HepG2 (cell line): Measurements from ENCODE around the gene SMIM1. TPM values are rescaled to one million over a fixed set of nuclear protein-coding genes. Genes with fewer than 3 reads are reported as not detected.

Source experiments
- ARNTL ChIP-seq: sonication (generic); formaldehyde crosslinking; IDR thresholded peaks from 2 replicates; pipeline ENCODE4 v1.4.0; 2020; ENCODE audit warnings: mild to moderate bottlenecking, missing genetic modification reagents
- FOXP1 ChIP-seq, 2 experiments: fragments of 450-650 bp in 1 of 2; IDR thresholded peaks; 2 replicates each; pipeline ENCODE4 v1.6.1; 2017 to 2018; ENCODE audit warnings: antibody characterized with exemption in 1 of 2
- KAT8 ChIP-seq: IDR thresholded peaks from 2 replicates; pipeline ENCODE4 v1.6.1; 2016; ENCODE audit warnings: missing genetic modification reagents, missing compliant biosample characterization
- MLX ChIP-seq: IDR thresholded peaks from 2 replicates; pipeline ENCODE4 v1.6.1; 2016
- PHF21A ChIP-seq: sonication (generic); formaldehyde crosslinking; IDR thresholded peaks from 2 replicates; pipeline ENCODE4 v1.5.0; 2020; ENCODE audit warnings: mild to moderate bottlenecking, missing genetic modification reagents
- PRPF4 ChIP-seq: fragments of 200-400 bp; formaldehyde crosslinking; IDR thresholded peaks from 2 replicates; pipeline ENCODE4 v1.6.1; 2016; ENCODE audit warnings: low read length, low read depth; ENCODE audit not compliant: poor library complexity, severe bottlenecking
- SP5 ChIP-seq: IDR thresholded peaks from 2 replicates; pipeline ENCODE4 v1.6.1; 2016; ENCODE audit warnings: low read depth, borderline replicate concordance
- THYN1 ChIP-seq: sonication (generic); formaldehyde crosslinking; IDR thresholded peaks from 2 replicates; pipeline ENCODE4 v1.8.1; 2023; ENCODE audit warnings: low read depth, mild to moderate bottlenecking, moderate library complexity, missing genetic modification reagents, borderline replicate concordance
- ZKSCAN1 ChIP-seq: fragments of 150-350 bp; IDR thresholded peaks from 2 replicates; pipeline ENCODE4 v1.6.1; 2014; ENCODE audit warnings: low read length
- ZNF207 ChIP-seq: fragments of 450-650 bp; IDR thresholded peaks from 2 replicates; pipeline ENCODE4 v1.6.1; 2016; ENCODE audit warnings: antibody characterized with exemption, borderline replicate concordance
- ZNF282 ChIP-seq: fragments of 450-650 bp; IDR thresholded peaks from 2 replicates; pipeline ENCODE4 v1.6.1; 2018; ENCODE audit not compliant: partially characterized antibody
- ZNF496 ChIP-seq: sonication (generic); formaldehyde crosslinking; IDR thresholded peaks from 2 replicates; pipeline ENCODE4 v1.8.1; 2023; ENCODE audit warnings: mild to moderate bottlenecking, moderate library complexity, missing genetic modification reagents; ENCODE audit not compliant: insufficient replicate concordance
- ZNF574 ChIP-seq: sonication (generic); formaldehyde crosslinking; IDR thresholded peaks from 2 replicates; pipeline ENCODE4 v1.4.0; 2020; ENCODE audit warnings: missing genetic modification reagents
- ZNF674 ChIP-seq: sonication (generic); formaldehyde crosslinking; IDR thresholded peaks from 2 replicates; pipeline ENCODE4 v1.5.0; 2020; ENCODE audit warnings: low read depth, mild to moderate bottlenecking, missing genetic modification reagents
- ZNF746 ChIP-seq: sonication (generic); formaldehyde crosslinking; IDR thresholded peaks from 2 replicates; pipeline ENCODE4 v1.8.0; 2022; ENCODE audit warnings: mild to moderate bottlenecking, missing genetic modification reagents
- ZNF776 ChIP-seq: sonication (generic); formaldehyde crosslinking; IDR thresholded peaks from 2 replicates; pipeline ENCODE4 v1.4.0; 2020; ENCODE audit warnings: mild to moderate bottlenecking, missing genetic modification reagents
- ZNF878 ChIP-seq: sonication (generic); formaldehyde crosslinking; IDR thresholded peaks from 2 replicates; pipeline ENCODE4 v1.8.1; 2023; ENCODE audit warnings: mild to moderate bottlenecking, missing genetic modification reagents, moderate library complexity
- ZNF891 ChIP-seq: sonication (generic); formaldehyde crosslinking; IDR thresholded peaks from 2 replicates; pipeline ENCODE4 v1.5.0; 2020; ENCODE audit warnings: mild to moderate bottlenecking, missing genetic modification reagents
- ZSCAN25 ChIP-seq: sonication (generic); formaldehyde crosslinking; IDR thresholded peaks from 2 replicates; pipeline ENCODE4 v1.8.0; 2022; ENCODE audit warnings: mild to moderate bottlenecking, missing genetic modification reagents
- polyA plus RNA-seq, 8 experiments: library from polyadenylated mRNA; depleted of rRNA in 3 of 8; stranded (reverse) in 7 of 8; unstranded in 1 of 8; fragments of >200 nt; fragmentation: Illumina TruSeq in 4 of 8; extraction: Trizol in 4 of 8; gene quantifications; 2 replicates each; pipeline versions ENCODE4 v1.2.1 to v1.2.3, GENCODE V29; 2011 to 2016; ENCODE audit warnings: low read depth in 4 of 8, missing spikeins in 1 of 8, mixed read lengths in 1 of 8; ENCODE audit not compliant: insufficient read depth in 1 of 8
- total RNA-seq, 5 experiments: library from RNA; depleted of rRNA; stranded (reverse); fragments of >200 nt; fragmentation: Illumina TruSeq; extraction: Trizol; gene quantifications; 2 replicates each; pipeline ENCODE4 v1.2.3, GENCODE V29; 2016; ENCODE audit warnings: low read depth in 1 of 5
- TF ChIP-seq, protein P1 (sequence below): sonication (generic); formaldehyde crosslinking; IDR thresholded peaks from 2 replicates; pipeline ENCODE4 v1.5.0; 2020; ENCODE audit warnings: missing genetic modification reagents
- TF ChIP-seq, protein P2 (sequence below): sonication (generic); formaldehyde crosslinking; IDR thresholded peaks from 2 replicates; pipeline ENCODE4 v1.5.1; 2020; ENCODE audit warnings: mild to moderate bottlenecking, missing genetic modification reagents, moderate library complexity
- TF ChIP-seq, protein P3 (sequence below): sonication (generic); formaldehyde crosslinking; IDR thresholded peaks from 2 replicates; pipeline ENCODE4 v1.8.0; 2022; ENCODE audit warnings: mild to moderate bottlenecking, missing genetic modification reagents, borderline replicate concordance

Gene SMIM1
- total and polyA plus RNA-seq, 2 of the 13 experiments (the other 11 are each of a cell fraction or from before 2014, with no cell fraction given): 12.4 to 56.3 TPM

DNA sequence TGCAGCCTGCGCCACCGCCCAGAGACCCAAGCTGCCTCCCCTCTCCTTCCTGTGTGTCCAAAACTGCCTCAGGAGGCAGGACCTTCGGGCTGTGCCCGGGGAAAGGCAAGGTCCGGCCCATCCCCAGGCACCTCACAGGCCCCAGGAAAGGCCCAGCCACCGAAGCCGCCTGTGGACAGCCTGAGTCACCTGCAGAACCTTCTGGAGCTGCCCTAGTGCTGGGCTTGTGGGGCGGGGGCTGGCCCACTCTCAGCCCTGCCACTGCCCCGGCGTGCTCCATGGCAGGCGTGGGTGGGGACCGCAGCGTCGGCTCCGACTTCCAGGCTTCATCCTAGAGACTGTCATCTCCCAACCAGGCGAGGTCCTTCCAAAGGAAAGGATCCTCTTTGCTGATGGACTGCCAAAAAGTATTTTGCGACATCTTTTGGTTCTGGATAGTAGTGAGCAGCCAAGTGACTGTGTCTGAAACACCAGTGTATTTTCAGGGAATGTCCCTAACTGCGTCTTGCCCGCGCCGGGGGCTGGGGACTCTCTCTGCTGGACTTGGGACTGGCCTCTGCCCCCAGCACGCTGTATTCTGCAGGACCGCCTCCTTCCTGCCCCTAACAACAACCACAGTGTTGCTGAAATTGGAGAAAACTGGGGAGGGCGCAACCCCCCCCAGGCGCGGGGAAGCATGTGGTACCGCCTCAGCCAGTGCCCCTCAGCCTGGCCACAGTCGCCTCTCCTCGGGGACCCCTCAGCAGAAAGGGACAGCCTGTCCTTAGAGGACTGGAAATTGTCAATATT is 39.3 kb upstream of the SMIM1 start (continued):
- 0 out of 2 replicates have a peak, but pooled peaks have one; percentile 30 for TF ChIP-seq ZNF891 (CRISPR knock-in tag)
- peak; percentile 59; the same call in 1 of the 2 replicates for TF ChIP-seq PHF21A (CRISPR knock-in tag)
- TF ChIP-seq ZNF674 (CRISPR knock-in tag): no peak
- TF ChIP-seq, protein P1, sequence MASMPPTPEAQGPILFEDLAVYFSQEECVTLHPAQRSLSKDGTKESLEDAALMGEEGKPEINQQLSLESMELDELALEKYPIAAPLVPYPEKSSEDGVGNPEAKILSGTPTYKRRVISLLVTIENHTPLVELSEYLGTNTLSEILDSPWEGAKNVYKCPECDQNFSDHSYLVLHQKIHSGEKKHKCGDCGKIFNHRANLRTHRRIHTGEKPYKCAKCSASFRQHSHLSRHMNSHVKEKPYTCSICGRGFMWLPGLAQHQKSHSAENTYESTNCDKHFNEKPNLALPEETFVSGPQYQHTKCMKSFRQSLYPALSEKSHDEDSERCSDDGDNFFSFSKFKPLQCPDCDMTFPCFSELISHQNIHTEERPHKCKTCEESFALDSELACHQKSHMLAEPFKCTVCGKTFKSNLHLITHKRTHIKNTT: no peak
- no peak for TF ChIP-seq ZKSCAN1
- TF ChIP-seq ZSCAN25 (CRISPR knock-in tag): 0 out of 2 replicates have a peak, but pooled peaks have one; percentile 32
- peak; percentile 91 for TF ChIP-seq SP5 (CRISPR knock-in tag)
- TF ChIP-seq KAT8 (CRISPR knock-in tag): no peak
- peak; percentile 61; the same call in 1 of the 2 replicates for TF ChIP-seq ARNTL
- TF ChIP-seq ZNF776: no peak
- 0 out of 2 replicates have a peak, but pooled peaks have one; percentile 44 for TF ChIP-seq ZNF746 (CRISPR knock-in tag)
- 0 out of 2 replicates have a peak, but pooled peaks have one; percentile 34 for TF ChIP-seq THYN1 (CRISPR knock-in tag)
- 0 out of 2 replicates have a peak, but pooled peaks have one; percentile 75 for TF ChIP-seq ZNF878
- no peak for TF ChIP-seq FOXP1 (IDR thresholded peaks at IDR 0.05)
- TF ChIP-seq FOXP1 (CRISPR knock-in tag; IDR thresholded peaks at IDR 0.05): peak; percentile 67
- TF ChIP-seq MLX (CRISPR knock-in tag): peak; percentile 52; the same call in 1 of the 2 replicates
- TF ChIP-seq, protein P2, sequence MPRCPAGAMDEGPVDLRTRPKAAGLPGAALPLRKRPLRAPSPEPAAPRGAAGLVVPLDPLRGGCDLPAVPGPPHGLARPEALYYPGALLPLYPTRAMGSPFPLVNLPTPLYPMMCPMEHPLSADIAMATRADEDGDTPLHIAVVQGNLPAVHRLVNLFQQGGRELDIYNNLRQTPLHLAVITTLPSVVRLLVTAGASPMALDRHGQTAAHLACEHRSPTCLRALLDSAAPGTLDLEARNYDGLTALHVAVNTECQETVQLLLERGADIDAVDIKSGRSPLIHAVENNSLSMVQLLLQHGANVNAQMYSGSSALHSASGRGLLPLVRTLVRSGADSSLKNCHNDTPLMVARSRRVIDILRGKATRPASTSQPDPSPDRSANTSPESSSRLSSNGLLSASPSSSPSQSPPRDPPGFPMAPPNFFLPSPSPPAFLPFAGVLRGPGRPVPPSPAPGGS: 0 out of 2 replicates have a peak, but pooled peaks have one; percentile 49
- TF ChIP-seq ZNF574 (CRISPR knock-in tag): peak; percentile 36
- no peak for TF ChIP-seq ZNF496 (CRISPR knock-in tag)
- TF ChIP-seq ZNF282: no peak
- TF ChIP-seq, protein P3, sequence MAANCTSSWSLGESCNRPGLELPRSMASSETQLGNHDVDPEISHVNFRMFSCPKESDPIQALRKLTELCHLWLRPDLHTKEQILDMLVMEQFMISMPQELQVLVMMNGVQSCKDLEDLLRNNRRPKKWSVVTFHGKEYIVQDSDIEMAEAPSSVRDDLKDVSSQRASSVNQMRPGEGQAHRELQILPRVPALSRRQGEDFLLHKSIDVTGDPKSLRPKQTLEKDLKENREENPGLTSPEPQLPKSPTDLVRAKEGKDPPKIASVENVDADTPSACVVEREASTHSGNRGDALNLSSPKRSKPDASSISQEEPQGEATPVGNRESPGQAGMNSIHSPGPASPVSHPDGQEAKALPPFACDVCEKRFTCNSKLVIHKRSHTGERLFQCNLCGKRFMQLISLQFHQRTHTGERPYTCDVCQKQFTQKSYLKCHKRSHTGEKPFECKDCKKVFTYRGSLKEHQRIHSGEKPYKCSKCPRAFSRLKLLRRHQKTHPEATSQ (CRISPR knock-in tag): peak; percentile 35; the same call in 1 of the 2 replicates
- no peak for TF ChIP-seq PRPF4
- no peak for TF ChIP-seq ZNF207
